ENCODE measurements around the gene NFATC2.

NFATC2 gene

DNA sequence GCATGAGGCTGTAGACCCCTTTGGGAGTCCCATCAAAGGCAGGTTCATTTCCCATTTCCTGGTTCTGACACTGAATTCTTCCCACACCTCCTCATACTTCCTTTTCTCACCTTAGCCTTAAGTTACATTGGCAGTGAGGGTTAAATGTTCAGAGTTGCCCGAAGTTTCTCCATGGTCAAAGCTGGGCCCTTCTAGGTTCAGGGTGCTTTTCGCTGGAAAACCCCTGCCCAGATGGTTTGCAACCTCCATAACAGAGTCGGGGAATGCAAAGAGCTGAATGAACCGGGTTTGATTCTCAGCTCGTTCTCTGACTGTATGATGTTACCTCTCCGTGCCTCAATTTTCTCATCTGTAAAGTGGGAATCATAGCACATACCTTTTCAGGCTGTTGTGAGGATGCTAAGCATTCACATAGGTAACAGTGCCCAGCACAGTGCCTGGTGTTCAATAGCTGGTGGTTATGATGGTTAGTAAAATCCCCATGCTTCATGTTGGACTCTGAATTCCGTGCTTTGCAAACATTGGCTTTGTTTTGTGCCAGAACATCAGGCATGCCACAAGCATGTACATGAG lies 149.8 kb downstream of the NFATC2 start:
- H3K27ac Mint-ChIP-seq = no peak overlapping the region
- no peaks in the 10 kb centered on the region for H3K27me3 Mint-ChIP-seq (ENCODE audit: low read depth)
- no peaks in the 10 kb centered on the region for H3K9me3 Mint-ChIP-seq
- peaks cover 59% of the 10 kb centered on the region for H3K36me3 Mint-ChIP-seq (ENCODE audit: low read depth)
- H3K4me1 Mint-ChIP-seq (ENCODE audit: low read depth) = peaks cover 60% of the 10 kb centered on the region
- H3K4me3 Mint-ChIP-seq = no peak overlapping the region

DNA sequence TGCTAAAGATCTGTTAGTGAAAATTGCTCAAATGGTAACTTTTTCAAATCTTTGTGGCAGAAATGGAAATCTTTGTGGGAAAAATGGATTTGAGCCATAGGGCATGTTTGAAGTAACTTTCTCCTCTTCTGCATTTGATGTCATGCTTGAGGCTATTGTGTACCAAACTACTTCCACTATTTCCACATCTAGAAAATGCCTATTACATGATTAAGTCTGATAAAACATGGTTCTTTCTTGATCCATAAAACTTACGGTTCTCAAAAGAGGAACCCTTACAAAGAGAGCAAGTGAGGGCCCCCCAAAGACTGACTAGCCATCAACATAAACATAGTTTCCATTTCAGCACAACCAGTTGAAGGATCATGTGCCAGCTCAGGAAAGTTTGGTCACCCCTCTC lies 150.6 kb downstream of the NFATC2 start:
- Mint-ChIP-seq H3K4me3 (no peak overlapping the region), H3K4me1 (ENCODE audit: low read depth) (peaks cover 58% of the 10 kb centered on the region), H3K9me3 (no peaks in the 10 kb centered on the region), H3K36me3 (ENCODE audit: low read depth) (peaks cover 55% of the 10 kb centered on the region), H3K27me3 (ENCODE audit: low read depth) (no peaks in the 10 kb centered on the region), H3K27ac (no peak overlapping the region)

DNA sequence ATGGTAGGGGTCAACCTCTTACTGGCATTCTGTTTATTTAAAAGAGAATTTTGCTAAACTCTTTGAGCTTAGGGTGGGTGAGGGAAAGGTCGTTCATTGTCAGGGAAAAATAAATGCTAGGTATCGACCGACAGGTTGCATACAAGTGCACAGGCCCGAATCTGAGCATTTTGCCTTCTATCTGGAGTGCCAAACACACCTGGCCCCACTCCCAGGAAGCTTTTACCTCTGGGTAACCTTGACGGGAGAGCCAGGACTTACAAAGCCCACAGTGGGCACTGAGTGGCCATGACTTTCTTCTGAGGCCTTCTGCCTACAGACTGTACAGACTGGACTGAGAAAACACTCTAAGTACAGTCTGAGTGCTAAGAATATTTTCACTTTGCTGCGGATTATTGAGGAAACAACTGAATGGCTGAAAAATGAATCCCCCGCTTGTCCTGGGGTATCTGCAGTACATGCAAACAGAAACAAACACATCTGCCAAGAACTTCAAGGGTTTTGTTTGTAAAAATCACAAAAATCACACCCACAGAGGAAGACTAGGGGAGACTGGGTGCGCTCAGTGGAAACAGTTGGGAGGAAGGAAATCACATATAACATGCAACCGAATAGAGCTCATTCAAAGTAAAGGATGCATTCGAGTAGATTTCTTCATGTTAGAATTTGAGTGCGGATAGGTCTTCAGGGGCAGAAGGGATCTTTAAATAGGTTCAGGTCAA lies 152.8 kb downstream of the NFATC2 start:
- peaks cover 72% of the 10 kb centered on the region for H3K4me1 Mint-ChIP-seq (ENCODE audit: low read depth)
- H3K9me3 Mint-ChIP-seq = no peaks in the 10 kb centered on the region
- no peaks in the 10 kb centered on the region for H3K27me3 Mint-ChIP-seq (ENCODE audit: low read depth)
- no peak overlapping the region for H3K4me3 Mint-ChIP-seq
- H3K36me3 Mint-ChIP-seq (ENCODE audit: low read depth) = peaks cover 60% of the 10 kb centered on the region
- H3K27ac Mint-ChIP-seq = no peak overlapping the region

DNA sequence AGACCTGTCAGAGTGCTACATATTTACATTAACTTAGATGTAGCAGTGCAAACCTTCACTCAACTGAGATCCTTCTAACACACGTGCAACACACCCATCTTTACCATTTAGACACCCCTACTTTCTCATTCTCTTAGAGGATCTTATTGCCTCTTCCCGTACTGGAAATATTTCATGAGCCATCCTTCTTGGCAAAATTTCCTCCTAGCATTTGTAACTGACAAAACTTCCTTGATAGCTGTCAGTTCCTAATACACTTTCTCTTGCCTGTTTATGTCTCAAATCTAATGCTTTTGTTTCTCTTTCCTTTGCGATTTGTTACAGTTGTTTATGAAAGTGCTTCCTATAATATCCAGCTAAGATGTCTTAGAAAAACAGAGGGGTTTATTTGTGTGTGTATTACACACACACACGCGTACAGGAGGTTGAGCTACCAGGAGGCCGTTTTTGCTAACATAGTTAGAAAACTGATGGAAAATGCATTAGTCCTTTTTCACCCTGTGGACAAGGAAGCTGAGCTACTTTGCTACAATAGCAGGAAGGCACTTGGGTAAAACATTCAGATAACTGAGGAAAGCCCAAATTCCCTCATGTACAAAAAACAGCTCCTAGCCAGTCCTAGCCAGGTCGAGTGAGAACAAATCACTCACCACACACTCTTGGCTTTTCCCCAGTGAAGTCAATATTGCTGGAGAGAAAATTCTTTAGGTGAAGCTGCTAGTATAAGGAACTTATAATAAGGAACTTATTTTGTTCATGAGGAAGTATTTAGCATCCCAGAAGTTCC lies 153.6 kb downstream of the NFATC2 start:
- Mint-ChIP-seq H3K9me3 (no peaks in the 10 kb centered on the region), H3K27ac (peak overlapping the region; percentile 24), H3K36me3 (ENCODE audit: low read depth) (peaks cover 58% of the 10 kb centered on the region)

DNA sequence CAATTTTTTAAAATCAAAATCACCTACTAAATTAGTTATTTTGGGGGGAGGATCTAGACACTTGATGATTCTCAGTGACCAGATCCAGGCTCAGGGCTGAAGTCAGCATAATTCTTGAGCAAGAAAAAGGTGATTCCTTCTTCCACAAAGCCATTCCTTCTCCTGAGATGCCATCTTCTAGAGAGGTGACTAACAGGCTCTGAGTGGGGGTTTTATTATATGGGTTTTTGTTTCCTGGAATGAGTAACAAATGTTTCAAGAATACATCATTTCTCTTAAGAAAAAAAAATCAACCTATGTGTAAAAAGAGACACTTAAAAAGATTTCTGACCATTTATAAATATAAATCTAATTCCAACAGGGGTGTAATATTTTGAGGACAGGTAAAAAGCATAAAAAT lies 154.3 kb downstream of the NFATC2 start:
- peaks cover 61% of the 10 kb centered on the region for H3K36me3 Mint-ChIP-seq (ENCODE audit: low read depth)
- no peak overlapping the region for H3K4me3 Mint-ChIP-seq
- H3K27ac Mint-ChIP-seq = peak overlapping the region; percentile 17
- peaks cover 77% of the 10 kb centered on the region for H3K4me1 Mint-ChIP-seq (ENCODE audit: low read depth)
- H3K9me3 Mint-ChIP-seq = no peaks in the 10 kb centered on the region
- H3K27me3 Mint-ChIP-seq (ENCODE audit: low read depth) = no peaks in the 10 kb centered on the region

More for the DNA sequence above, 153.6 kb downstream of the NFATC2 start:
- H3K4me1 Mint-ChIP-seq (ENCODE audit: low read depth) = peaks cover 73% of the 10 kb centered on the region
- H3K4me3 Mint-ChIP-seq = peak overlapping the region; percentile 8
- no peaks in the 10 kb centered on the region for H3K27me3 Mint-ChIP-seq (ENCODE audit: low read depth)

DNA sequence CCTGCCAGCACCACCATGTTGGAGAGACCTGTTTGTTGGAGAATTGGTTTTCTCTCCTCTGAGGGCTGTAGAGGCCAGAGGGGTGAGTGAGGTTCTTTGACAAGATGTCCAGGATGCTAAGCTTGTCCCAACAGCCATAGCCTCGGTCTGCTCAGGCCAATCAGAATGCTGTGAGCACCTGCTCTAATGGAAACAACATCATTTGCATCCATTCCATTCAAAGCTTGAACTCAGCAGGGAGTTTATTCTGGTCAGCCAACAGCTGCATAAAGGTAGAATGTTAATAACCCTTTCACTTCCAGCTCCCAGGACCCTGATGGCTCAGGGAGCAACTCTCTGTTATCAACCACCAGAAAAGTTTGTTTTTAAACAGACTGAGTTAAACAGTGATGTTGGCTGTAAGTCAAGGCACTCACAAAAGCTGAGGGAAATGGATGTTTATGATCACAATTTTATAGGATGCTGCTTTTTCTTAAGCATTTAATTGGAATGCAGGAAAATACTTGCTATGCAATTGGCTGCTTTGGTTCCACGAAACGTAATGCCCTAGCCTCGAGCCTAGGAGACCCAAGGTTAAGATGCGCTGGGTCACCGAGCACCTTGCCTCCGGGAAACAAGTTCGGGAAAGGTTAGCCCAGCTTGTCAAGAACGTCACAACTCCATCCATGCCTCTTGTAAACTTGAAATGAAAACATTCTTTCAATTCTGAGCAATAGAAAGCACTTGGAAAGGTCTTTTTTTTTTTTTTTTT lies 155.2 kb downstream of the NFATC2 start:
- Mint-ChIP-seq H3K27ac (no peak overlapping the region), H3K27me3 (ENCODE audit: low read depth) (no peaks in the 10 kb centered on the region), H3K9me3 (no peaks in the 10 kb centered on the region), H3K4me1 (ENCODE audit: low read depth) (peaks cover 71% of the 10 kb centered on the region), H3K4me3 (no peak overlapping the region), H3K36me3 (ENCODE audit: low read depth) (peaks cover 55% of the 10 kb centered on the region)

DNA sequence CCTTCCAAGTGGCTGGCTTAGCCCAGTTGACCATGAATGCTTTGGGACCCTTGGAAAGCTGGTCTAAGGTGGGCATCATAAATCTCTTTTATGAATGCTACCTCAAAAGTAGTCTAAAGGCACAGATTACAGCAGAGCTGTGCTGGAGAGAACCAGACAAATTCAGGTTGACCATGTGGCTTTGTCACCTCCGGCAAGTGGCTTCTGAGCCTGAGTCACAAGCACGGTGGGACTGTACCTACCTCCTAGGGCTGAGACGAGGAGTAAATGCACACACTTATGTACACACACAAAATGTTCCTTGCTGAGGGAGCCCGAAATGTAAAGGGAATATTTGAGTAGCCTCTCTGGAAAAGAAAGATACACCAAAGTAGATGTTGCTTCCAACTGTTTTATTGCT lies 155.9 kb downstream of the NFATC2 start:
- peak overlapping the region; percentile 4 for H3K4me3 Mint-ChIP-seq
- peaks cover 69% of the 10 kb centered on the region for H3K4me1 Mint-ChIP-seq (ENCODE audit: low read depth)
- H3K27me3 Mint-ChIP-seq (ENCODE audit: low read depth) = no peaks in the 10 kb centered on the region
- no peaks in the 10 kb centered on the region for H3K9me3 Mint-ChIP-seq
- H3K36me3 Mint-ChIP-seq (ENCODE audit: low read depth) = peaks cover 54% of the 10 kb centered on the region
- no peak overlapping the region for H3K27ac Mint-ChIP-seq

DNA sequence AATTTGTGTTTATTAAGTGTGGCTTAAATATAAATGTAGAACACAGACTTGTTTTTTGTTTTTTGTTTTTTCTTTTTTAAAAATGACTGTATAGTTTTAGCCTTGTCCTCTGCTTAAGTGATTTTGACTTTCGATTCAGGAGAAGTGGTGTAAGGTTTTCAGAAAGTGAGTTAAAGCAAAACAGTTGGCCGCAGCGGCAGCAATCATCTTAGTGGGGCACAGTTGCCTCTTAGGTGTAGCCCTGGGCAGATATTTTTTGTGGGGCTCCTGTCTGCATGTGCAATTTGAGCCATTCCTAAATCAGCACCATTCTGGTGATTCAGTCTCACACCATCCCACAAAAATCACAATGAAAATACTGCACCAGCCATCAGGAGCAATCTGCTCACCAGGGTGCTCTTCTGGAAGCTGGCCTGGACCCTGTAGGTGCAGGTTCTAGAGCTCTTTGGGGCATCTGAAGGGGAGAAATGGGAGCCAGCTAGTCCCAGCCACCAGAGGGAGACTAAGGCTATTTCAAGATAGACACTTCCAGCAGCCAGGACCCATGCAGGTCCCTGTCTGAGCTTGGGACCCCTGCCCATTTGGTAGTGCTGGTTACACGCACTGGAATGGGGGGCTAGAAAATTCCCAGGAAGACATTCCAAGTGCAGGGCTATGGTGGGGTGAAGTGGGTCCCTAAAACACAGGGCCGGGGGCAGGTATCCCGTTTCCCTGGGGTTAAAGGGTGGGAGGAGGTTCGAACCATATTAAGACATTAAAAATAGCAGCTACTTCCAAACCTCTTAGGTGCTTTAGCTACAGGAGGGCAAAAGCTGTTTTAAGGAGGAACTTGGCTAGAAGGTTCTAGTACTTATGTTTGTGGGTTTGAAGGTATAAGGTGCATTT lies 156.6 kb downstream of the NFATC2 start:
- Mint-ChIP-seq H3K27ac (peak overlapping the region; percentile 33), H3K4me1 (ENCODE audit: low read depth) (peaks cover 65% of the 10 kb centered on the region), H3K36me3 (ENCODE audit: low read depth) (peaks cover 53% of the 10 kb centered on the region), H3K27me3 (ENCODE audit: low read depth) (no peaks in the 10 kb centered on the region), H3K9me3 (no peaks in the 10 kb centered on the region), H3K4me3 (no peak overlapping the region)

DNA sequence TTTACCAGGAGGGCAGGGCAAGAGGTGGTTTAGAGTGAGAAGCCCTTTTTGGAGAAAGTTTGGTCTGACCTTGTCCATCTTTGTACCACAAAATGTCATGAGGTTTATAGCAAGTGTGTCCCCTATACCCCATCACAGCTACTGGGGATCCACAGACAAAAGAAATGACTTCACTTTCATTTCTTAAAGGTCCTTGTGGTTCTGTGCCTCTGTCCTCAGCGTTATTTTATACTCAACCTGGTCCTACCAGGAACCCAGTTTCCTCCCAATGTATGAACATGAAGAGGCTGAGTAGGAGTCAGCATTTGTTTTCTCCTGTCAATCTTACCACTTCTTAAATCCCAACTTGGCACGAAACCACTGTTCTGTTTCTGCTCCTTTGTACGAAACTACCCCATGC lies 157.6 kb downstream of the NFATC2 start:
- Mint-ChIP-seq H3K27me3 (ENCODE audit: low read depth) (no peaks in the 10 kb centered on the region), H3K4me3 (no peak overlapping the region), H3K27ac (no peak overlapping the region), H3K36me3 (ENCODE audit: low read depth) (peaks cover 50% of the 10 kb centered on the region), H3K9me3 (no peaks in the 10 kb centered on the region), H3K4me1 (ENCODE audit: low read depth) (peaks cover 60% of the 10 kb centered on the region)

DNA sequence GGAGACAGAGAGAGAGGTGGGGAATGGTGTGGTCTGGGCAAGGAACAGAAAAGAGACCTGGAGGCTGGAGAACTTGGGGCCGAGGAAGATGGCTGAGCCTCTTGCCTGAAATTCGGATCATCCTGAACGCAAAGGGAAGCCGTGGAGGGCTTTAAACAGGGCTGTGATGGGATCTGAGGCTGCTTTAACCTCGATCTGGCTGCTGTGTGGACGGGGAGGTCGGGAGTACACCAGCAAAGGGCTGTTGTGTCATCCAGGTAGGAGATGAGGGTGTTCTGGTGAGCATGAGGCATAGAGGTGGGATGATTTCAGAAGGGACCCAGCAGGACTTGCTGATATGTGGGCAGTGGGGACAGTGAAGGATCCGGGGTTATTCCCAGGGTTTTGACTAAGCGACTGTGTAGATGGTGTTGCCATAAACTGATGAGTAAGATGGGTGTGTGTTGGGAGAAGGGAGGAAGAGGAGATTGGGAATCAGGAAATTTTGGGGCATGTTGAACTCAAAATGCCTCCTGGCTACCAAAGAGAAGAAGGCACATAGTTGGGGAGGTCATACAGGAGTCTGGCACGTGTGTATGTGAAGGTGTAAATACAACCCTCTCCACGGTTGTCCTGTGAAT lies 158.5 kb downstream of the NFATC2 start:
- peaks cover 49% of the 10 kb centered on the region for H3K36me3 Mint-ChIP-seq (ENCODE audit: low read depth)
- peaks cover 56% of the 10 kb centered on the region for H3K4me1 Mint-ChIP-seq (ENCODE audit: low read depth)

DNA sequence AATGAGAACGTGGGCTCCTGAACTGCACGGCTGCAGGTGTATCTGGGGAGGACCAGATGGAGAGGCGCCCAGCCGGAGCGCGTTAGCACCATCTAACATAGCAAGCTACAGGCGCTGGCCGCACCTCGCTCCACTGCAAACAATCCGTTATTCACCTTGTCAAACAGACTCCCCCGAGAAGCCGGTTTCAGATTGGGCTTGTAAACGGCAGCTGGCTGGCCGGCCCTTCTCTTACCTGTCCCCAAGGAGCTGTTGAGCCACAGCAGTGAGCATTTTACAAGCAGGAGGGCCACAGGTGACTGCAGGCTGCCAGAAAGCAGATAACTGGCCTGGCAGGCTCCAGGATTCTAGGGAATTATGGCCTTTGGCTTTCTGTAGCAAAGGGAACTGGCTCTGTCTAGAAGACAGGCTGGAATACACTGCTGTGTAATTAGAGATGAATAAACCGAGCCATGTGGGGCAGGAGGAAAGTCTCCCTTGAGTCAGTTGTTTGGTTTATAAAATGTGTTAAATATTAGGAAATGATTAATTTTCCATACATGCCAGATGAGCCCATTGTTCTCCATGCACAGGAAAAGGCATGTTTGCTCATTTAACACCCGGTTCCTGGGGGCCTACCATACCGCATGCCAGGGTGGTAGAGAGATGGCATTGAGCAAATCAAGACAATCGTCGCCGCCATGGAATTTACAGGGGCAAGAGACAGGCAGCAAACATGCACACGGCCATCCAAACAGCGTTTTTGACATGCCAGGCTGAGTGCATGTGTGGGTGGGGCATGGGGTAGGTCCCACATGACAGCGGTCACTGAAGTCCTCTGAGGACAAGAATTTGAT lies 159.3 kb downstream of the NFATC2 start:
- Mint-ChIP-seq H3K27ac (no peak overlapping the region), H3K27me3 (ENCODE audit: low read depth) (no peaks in the 10 kb centered on the region), H3K4me1 (ENCODE audit: low read depth) (peaks cover 50% of the 10 kb centered on the region), H3K4me3 (no peak overlapping the region), H3K36me3 (ENCODE audit: low read depth) (peaks cover 45% of the 10 kb centered on the region), H3K9me3 (no peaks in the 10 kb centered on the region)

More for the DNA sequence above, 158.5 kb downstream of the NFATC2 start:
- Mint-ChIP-seq H3K4me3 (no peak overlapping the region), H3K9me3 (no peaks in the 10 kb centered on the region), H3K27ac (peak overlapping the region; percentile 4), H3K27me3 (ENCODE audit: low read depth) (no peaks in the 10 kb centered on the region)

DNA sequence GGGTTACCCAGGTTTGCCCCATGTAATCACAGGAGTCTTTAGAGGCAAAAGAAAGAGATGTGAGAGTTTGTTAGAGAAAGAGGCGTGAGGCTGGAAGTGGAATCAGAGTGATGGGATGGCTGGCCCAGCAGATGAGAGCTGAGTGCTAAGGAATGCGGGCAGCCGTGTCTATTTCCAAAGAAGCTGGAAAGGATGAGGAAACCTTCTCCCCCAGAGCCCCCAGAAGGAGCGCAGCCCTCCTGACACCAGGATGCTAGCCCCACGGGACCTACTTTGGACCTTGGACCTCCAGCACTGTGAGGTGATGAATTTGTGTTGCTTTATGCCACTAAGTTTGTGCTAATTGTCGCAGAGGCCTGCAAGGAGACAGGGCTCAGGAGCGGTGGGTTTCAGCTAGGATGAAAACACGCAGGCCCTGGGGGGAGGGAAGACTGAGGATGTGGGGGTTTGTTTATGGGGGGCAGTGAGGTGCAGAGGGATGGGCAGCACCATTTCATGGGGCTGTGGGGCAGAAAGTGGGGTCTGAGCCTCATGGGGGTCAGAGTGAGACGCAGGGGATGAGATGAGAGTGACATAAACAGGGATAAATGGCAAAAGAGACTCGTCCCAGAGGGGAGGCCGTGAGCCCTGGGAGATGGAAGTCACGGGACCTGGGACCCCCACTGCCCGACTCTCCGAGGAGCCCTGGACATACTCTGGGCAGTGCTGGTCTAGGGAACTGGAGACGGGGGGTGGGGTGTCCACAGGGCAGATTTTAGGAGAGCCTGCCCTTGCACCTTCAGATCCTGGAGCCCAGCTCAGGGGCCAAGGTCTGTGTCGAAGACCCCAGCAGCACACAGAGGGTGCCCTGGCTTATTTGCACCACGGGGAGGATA lies 160.2 kb downstream of the NFATC2 start:
- Mint-ChIP-seq H3K27ac (no peak overlapping the region), H3K9me3 (no peaks in the 10 kb centered on the region), H3K4me1 (ENCODE audit: low read depth) (peaks cover 48% of the 10 kb centered on the region), H3K4me3 (no peak overlapping the region), H3K27me3 (ENCODE audit: low read depth) (no peaks in the 10 kb centered on the region), H3K36me3 (ENCODE audit: low read depth) (peaks cover 41% of the 10 kb centered on the region)
